Mucosa of descending colon (tissue), 3 donors: ENCODE measurements around the gene TCF15. TPM values are rescaled to one million over a fixed set of nuclear protein-coding genes. Genes with fewer than 3 reads are reported as not detected.

ENCODE experiments used
- ATAC-seq: fragments of 200-7000 bp; cut with Tn5 transposase; one replicate; pipeline ENCODE4 v1.9.1; 2020; ENCODE audit warnings: mild to moderate bottlenecking, moderate library complexity
- DNase-seq, 3 donors: peaks; one replicate each; pipeline ENCODE4 v3.0.0-alpha.2; 2020
- H3K36me3 ChIP-seq: fragments of 200-600 bp; one replicate; pipeline ENCODE4 v1.8.0; 2021; ENCODE audit warnings: low read depth, mild to moderate bottlenecking
- H3K4me1 ChIP-seq: fragments of 200-600 bp; one replicate; pipeline ENCODE4 v1.8.0; 2021; ENCODE audit warnings: low read depth, mild to moderate bottlenecking
- H3K4me3 ChIP-seq: fragments of 200-600 bp; one replicate; pipeline ENCODE4 v1.8.0; 2021; ENCODE audit warnings: mild to moderate bottlenecking
- H3K9me3 ChIP-seq: fragments of 200-600 bp; one replicate; pipeline ENCODE4 v1.8.0; 2021; ENCODE audit warnings: mild to moderate bottlenecking
- intact Hi-C, 2 donors: fragments of 100-400 bp; cut with DNase I in 1 of 2; cut with micrococcal nuclease in 1 of 2; formaldehyde crosslinking; loops; one replicate each; pipeline versions ENCODE4 v1.11.0 to v1.11.1; 2022; cut with DNase I, micrococcal nuclease
- total RNA-seq, 3 donors: library from RNA; stranded (reverse); fragmentation: NEBNext Ultra II Directional in 2 of 3; extraction: Animal tissue kit (Norgen Biotek cat#: 25700) in 2 of 3; gene quantifications; one replicate each; pipeline versions ENCODE4 v1.2.1 to v1.2.4, GENCODE V29; 2021 to 2023
- TF ChIP-seq, protein P1 (sequence below): fragments of 200-600 bp; IDR thresholded peaks from one replicate; pipeline ENCODE4 v1.8.0; 2022; ENCODE audit warnings: antibody characterized with exemption, mild to moderate bottlenecking
- donor health status: DM: no; HTN: no; CAD: no; lungs with moderate emphysema.
- donor health status: DM: no; HTN: no; CAD: no.
- donor health status: DM: no; HTN: yes; CAD: no.

TCF15 gene
- total RNA-seq, 3 donors from 2014 or later, result 0.82 TPM; not detected in 2

DNA sequence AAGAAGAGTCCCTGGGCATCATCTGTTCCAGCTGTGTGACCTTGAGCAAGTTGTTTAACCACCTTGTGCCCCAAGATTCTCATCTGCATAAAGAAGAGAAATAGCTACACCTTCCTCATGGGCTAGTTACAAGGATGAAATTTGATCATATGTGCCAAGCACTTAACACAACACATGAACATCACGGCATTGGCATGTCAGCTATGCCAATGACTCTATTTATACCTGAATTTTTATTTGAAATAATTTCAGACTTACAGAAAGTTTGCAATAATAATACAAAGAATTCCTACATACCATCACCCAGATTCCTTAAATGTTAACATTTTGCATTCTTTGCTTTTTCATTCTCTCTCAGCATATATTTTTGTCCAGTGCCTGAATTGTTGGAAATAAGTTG is 21.0 kb upstream of the TCF15 start:
- H3K4me3 ChIP-seq, result no peak overlapping the region
- ATAC-seq, result no peak

DNA sequence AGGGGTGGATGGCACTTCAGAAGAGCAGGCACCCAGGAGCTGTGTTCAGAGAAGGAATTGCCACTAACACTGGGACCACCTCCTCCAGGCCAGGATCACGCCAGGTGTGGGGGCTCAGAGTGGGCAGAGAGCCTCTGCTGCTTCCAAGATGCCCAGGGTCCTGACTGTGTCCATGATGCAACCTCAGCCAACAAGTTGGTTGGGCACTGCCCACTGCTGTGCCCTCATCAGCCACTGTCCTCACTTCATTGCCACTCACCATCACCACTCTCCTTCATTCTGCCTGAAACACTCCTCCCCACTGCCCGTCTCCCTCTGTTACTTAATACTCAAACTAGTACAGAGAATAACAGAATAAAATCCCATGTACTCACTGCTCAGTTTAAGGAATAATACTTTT is 16.5 kb upstream of the TCF15 start:
- Histone ChIP-seq H3K4me1 (no peaks in the 10 kb centered on the region), H3K4me3 (no peak overlapping the region), H3K36me3 (no peaks in the 10 kb centered on the region), H3K9me3 (no peaks in the 10 kb centered on the region)
- DNase-seq (no peak), ATAC-seq (no peak)
- TF ChIP-seq, protein P1, sequence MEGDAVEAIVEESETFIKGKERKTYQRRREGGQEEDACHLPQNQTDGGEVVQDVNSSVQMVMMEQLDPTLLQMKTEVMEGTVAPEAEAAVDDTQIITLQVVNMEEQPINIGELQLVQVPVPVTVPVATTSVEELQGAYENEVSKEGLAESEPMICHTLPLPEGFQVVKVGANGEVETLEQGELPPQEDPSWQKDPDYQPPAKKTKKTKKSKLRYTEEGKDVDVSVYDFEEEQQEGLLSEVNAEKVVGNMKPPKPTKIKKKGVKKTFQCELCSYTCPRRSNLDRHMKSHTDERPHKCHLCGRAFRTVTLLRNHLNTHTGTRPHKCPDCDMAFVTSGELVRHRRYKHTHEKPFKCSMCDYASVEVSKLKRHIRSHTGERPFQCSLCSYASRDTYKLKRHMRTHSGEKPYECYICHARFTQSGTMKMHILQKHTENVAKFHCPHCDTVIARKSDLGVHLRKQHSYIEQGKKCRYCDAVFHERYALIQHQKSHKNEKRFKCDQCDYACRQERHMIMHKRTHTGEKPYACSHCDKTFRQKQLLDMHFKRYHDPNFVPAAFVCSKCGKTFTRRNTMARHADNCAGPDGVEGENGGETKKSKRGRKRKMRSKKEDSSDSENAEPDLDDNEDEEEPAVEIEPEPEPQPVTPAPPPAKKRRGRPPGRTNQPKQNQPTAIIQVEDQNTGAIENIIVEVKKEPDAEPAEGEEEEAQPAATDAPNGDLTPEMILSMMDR, result no peak
- intact Hi-C loops, result no loop called here

More for the DNA sequence above, 21.0 kb upstream of the TCF15 start:
- TF ChIP-seq, protein P1, result no peak
- intact Hi-C loops, result no loop called here
- Histone ChIP-seq H3K36me3 (no peaks in the 10 kb centered on the region), H3K4me1 (no peaks in the 10 kb centered on the region), H3K9me3 (no peaks in the 10 kb centered on the region)
- no peak for DNase-seq

DNA sequence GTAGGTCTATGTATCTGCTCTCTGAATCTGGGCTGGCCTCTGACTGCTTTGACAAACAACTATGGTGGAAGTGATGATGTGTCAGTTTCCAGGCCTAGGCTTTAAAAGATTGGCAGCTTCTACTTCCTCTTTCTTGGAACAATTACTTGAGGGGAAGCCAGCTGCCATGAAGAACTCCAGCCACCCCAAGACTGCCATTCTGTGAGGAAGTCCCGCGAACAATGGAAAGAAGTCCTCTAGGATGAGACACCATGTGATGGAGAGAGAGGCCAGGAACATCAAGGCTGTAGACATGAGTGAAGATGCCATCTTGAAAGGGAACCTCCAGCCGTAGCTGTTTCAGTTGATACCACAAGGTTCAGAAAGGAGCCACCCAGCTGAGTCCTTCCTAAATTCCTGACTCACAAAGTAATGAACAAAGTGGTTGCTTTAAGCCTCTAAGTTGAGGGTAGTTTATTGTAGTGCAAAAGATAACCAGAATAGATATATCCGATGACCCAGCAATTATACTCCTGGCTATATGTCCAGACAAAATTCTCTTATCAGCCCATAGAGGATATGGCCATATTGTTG is 15.3 kb upstream of the TCF15 start:
- Histone ChIP-seq H3K4me3 (no peak overlapping the region), H3K4me1 (no peaks in the 10 kb centered on the region), H3K36me3 (no peaks in the 10 kb centered on the region), H3K9me3 (no peaks in the 10 kb centered on the region)
- no peak for ATAC-seq
- DNase-seq, result no peak
- intact Hi-C loops, result no loop called here
- TF ChIP-seq, protein P1, result no peak

DNA sequence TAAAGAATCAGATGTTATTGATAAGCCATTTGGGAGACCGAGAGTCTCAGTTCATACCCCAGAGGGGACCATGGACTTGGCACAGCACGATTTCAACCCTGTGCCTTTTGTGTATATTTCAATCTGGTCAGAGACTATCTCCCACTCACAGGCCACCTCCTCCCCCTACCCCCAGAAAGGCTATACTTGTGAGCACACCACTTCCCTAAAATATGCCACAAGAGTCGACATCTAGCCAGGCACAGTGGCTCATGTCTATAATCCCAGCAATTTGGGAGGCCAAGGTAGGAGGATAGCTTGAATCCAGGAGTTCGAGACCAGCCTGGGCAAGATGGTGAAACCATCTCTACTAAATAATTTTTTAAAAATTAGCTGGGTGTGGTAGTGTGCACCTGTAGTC is 13.6 kb upstream of the TCF15 start:
- intact Hi-C loops, result no loop called here
- ATAC-seq (no peak), DNase-seq (no peak)
- H3K4me3 ChIP-seq, result no peak overlapping the region
- no peaks in the 10 kb centered on the region for H3K9me3 ChIP-seq
- H3K4me1 ChIP-seq, result no peaks in the 10 kb centered on the region
- TF ChIP-seq, protein P1, result no peak
- H3K36me3 ChIP-seq, result no peaks in the 10 kb centered on the region

DNA sequence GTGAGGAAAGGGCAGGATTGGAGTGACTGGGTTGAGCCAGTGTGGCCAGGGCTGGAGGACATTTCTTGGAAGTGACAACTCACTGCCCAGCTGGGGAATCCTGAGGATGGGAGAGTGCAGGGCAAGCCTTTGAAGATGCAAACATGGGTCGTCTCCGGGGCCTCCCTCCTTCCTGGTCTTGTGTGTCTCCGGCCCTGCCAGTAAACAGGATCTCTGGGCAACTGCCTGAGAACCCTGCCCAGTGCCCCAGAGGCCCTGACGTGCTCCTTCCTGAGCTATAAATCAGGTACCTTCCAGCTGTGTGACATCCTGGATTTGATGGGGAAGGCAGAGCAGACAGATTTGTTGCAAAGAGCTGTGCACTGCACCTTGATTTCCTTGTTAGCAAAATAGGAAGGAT is 12.9 kb upstream of the TCF15 start:
- intact Hi-C loops, result no loop called here

More for the DNA sequence above, 12.9 kb upstream of the TCF15 start:
- no peak for DNase-seq
- Histone ChIP-seq H3K36me3 (no peaks in the 10 kb centered on the region), H3K4me3 (no peak overlapping the region), H3K4me1 (no peaks in the 10 kb centered on the region), H3K9me3 (no peaks in the 10 kb centered on the region)
- no peak for ATAC-seq
- TF ChIP-seq, protein P1, result no peak
